Pons (tissue), 1 donor: ENCODE measurements around the gene COL26A1.
"Not testable (repeated sequence)": the region's sequence is repeated elsewhere in the genome, so short reads cannot be mapped to it uniquely, and the experiment has no call there.

Source experiments
- DNase-seq: peaks from one replicate; pipeline ENCODE4 v3.0.0-alpha.2; 2016; ENCODE audit warnings: low spot score

Gene COL26A1

DNA sequence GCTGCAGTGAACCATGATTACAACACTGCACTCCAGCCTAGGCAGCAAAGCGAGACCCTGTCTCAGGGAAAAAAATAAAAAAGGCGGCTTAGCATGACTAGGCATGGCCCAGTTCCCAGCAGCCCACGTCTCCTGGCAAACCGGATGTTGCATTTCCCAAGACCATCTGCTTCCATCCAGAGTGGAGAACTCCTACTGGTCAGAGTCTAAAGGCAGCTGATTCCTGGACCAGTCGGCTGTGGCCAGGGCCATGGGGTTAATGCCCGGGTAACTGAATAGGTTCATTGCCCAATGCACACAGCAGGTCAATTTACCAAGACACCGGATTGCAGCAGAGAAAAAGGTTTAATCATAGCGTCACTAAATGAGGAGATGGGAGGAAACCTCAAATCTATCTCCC is 133.3 kb downstream of the COL26A1 start:
- no peak for DNase-seq

DNA sequence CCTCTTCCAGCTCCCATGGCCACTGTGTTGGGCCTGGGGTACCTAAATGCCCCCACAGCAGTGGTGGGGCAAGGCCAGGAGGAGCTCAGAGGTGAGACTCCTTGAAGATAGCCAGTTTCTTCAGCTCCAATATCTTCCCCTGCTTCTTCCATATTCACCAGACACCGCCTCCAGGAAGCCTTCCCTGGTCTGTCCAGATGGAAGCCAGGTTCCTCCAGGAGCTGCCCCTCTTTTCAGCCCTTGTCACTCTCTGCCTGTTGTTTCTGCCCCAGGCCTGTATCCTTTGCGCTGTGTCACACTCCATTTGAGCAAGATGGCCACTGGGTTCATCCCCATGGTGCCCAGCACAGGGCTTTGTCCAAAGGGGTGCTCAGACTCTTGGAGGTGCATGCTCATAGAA is 138.7 kb downstream of the COL26A1 start:
- no peak for DNase-seq

DNA sequence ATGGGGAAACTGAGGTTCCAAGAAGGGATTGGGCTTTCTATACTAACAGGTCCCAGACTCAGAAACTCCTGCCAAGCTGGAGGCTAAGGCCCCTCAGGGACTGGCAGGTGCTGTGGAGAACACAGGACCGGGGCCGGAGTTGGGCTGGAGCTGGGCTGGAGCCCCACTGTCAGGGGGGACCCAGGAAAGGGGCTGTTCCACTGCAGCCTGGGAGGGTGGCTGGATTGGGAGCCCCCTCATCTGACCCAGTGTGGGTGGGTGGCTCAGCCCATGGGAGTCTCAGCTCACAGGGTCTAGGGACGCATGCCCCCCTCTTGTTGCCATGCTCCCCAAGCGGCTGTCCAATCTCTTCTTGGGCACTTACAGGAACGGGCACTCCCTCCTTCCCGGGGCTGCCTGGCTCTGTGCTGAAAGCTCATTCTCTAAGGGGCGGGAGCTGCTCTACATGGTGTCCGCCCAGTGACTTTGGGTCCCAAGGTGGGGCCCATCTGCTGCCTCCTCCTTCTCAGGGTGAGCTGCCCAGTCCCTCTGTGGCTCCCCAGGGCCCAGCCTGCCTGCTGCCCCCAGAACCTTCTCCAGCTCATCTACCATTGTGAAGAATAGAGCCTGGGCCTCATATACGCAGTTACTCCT is 139.9 kb downstream of the COL26A1 start:
- no peak for DNase-seq

DNA sequence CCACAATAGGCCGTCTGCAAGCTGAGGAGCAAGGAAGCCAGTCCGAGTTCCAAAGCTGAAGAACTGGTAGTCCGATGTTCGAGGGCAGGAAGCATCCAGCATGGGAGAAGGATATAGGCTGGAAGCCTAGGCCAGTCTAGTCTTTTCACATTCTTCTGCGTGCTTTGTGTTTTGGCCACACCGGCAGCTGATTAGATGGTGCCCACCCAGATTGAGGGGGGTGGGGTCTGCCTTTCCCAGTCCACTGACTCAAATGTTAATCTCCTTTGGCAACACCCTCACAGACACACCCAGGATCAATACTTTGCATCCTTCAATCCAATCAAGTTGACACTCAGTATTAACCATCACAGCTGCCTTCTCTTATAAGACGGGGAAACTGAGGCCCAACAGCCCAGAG is 142.8 kb downstream of the COL26A1 start:
- DNase-seq: not testable (repeated sequence)

DNA sequence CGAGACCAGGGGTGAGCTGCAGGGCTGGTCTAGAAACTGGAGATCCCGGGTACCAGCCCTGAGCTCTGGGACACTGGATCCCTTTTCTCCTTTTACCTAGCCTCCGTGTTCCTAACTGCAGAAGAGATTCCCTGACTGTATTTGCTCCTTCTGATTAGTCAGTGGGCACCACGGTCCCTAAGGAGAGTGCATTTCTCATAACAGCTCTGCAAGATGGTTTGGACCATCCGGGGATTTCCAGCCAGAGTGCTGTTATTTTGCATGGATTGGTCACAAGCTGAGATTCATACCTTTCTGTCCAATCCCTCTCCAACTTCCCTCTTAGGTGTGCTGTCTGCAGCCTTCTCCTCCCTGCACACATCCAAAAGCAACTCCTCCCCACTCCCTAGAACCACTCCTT is 143.9 kb downstream of the COL26A1 start:
- no peak for DNase-seq

GRCh38 chr7:101507327-101507726 is 144.7 kb downstream of the COL26A1 start:
- no peak for DNase-seq

DNA sequence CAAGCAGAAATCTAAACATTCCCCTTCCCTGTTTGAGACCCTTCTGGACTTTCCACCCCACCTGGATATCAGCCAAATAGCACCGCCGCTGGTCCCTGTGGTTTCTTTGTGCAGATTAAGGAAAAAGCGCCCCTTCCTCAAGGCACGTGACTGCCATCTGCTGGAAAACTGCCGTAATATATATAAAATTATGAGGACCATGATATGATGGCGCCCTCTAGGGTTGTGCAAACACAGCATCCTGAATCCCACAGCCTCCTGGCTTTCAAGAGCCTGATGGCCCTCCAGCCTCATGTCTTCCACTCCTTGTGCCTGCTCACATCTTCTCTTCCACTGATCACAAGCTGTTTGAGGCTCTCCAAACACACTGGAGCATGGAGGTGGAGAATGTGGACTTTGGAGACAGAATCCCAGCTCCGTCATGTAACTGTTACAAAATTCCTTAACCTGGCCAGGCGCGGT is 145.1 kb downstream of the COL26A1 start:
- DNase-seq: no peak

GRCh38 chr7:101510297-101510696 is 147.6 kb downstream of the COL26A1 start:
- DNase-seq: no peak

- DNase-seq: no peak
Observed at GRCh38 chr7:101511965-101512364, 149.3 kb downstream of the COL26A1 start.

DNA sequence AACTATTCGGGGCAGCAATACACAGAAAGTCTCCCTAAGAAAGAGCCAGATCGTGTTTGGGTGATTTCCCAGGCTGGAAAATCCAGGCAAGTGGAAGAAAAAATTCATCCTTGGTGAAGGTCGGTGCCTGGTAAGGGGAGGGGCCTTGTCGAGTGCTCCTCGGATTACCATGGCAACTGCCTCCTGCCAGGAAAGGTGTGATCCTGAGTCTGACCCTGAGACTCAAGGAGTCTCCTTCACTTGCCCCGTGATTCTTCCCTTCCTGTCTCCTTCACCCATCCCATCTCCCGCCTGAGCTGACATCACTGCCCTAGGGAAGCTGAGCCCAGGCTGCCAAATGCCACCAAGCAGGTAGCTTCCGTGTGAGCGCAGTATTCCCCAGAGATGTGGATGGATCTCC is 154.2 kb downstream of the COL26A1 start:
- DNase-seq: no peak

- DNase-seq: no peak
Observed at GRCh38 chr7:101517304-101517703, 154.6 kb downstream of the COL26A1 start.

DNA sequence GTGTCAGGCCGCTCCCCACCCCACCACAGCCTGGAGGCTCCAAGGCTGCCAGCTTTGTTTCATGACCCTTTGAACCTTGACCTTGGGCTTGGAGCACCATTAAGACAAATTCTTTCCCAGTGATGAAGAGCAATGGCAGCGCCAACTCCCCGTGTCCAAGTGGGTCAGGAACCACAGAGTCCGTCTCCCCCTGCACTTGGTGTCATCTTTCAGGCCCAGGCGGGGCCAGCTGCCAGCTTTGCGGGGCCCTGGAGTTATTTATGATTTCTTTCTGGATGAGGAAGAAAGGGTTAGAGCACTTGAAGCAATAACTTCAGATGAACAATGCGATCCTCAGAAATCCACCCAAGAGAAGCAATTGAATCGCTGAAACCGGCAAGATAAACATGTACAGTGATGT is 155.7 kb downstream of the COL26A1 start:
- no peak for DNase-seq

DNA sequence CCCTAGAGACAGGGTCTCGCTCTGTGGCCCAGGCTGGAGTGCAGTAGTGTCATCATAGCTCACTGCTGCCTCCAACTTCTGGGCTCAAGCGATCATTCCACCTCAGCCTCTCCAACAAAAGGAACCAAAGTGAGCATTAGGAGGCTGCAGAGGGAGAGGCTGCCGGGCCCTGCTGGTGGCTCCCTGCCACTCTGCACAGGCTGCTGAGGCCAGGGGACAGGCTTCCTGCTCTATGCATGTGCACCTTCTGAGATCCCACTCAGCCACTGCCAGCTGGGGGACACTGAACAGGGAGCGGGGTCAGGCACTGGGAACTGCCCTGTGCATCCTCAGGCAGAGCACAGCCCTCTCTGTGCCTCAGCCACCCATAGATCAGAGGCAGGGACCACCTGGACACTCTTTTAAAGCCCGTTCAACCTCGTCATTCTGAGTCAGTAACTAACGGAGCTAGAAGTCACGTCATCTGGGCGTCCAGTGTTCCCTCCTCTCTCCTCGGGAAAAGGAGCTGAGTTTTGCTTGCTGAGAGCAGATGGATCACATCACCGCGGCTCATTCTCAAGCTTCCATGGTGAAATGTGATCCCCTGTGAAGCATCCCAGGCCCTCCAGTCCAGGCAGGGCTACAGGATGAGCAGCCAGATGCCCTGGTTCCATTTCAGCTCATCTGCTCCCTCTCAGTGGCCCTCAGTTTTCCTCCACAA is 156.8 kb downstream of the COL26A1 start:
- no peak for DNase-seq

- no peak for DNase-seq
Observed at GRCh38 chr7:101521430-101521925, 158.8 kb downstream of the COL26A1 start.

GRCh38 chr7:101522021-101522420 is 159.3 kb downstream of the COL26A1 start:
- no peak for DNase-seq

- peak; percentile 31 for DNase-seq
Observed at GRCh38 chr7:101527844-101528667, 165.4 kb downstream of the COL26A1 start.

- no peak for DNase-seq
Observed at GRCh38 chr7:101529560-101529959, 166.9 kb downstream of the COL26A1 start.

GRCh38 chr7:101531726-101532357 is 169.2 kb downstream of the COL26A1 start:
- no peak for DNase-seq

DNA sequence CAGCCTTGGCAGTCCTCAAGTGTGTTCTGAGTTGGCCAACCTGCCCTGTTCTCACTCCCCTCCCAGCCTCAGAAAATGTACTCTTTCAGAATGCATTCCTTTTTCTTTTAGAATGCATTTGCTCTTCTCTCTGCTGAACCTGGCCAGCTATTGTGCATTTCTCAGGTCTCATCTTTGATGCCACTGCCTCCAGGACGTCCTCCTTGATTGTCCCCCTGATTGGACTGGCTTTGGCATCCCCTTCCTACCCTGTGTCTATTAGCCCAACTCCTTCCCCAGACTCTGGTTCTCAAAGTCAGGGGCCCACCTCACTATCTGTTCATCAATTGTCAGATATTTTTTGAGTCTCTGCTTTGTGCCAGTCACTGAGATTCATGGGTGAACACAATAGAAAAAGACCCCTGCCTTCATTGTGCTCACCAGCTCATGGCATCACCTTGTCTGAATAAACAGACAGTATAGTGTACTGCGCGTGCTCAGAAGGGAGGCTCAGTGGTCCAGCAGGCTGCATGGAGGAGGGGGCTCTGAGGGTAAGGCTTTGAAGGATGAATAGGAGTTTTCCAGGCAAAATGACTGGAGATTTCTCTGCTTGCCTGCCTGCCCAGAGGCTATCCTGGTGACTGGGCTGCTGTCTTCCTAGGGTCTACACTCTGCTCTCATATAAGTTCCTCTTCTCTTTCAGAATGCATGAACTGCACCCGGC is 169.9 kb downstream of the COL26A1 start:
- no peak for DNase-seq

DNA sequence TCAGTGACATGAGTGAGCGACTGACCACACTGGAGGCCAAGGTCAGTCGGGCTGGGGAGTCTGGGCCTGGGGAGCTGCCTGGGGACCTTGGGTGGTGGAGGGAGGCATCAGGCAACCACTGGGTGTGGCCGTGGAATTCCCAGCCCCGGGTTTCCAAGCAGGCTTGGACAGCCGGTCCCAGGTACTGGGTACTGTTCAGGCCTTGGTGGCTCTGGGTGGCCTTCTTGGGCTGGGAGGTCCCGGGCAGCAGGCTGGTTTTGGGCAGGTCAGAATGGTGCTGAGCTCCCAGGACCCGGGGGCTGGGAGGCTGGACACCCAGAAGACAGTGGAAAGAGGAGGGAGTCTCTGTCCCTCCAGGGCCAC is 170.4 kb downstream of the COL26A1 start:
- no peak for DNase-seq

DNA sequence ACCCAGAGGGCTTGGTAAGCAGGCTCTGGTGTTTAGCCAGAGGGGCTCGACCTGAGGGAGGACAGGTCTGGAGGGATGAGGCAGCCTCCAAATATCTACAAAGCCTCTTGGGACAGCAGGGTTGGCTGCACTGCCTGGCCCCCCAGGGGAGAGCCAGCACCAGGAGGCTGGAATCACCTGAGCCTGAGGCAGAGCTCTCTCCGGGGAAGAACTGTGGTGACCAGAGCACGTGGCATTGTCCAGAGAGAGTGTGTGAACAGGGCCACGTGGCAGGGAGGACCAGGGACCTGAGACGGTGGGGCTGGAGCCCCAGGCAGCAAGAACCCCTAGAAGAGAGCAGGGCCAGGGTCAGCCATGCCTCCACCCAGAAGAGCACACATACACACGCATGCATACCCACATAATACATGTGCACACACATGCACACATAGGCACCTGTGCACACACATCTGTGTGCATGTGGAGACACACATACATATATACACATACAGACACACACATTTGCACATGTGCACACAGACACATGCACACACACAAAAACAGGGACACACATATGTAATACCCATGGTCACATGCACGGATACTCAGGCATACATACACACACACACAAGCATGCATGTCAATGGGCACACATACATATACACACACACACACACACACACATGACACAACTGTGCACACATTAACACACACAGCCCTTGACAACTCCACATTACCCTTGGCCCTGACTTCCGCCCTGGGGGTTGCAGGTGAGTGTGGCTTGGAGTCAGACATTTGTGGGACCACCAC is 171.5 kb downstream of the COL26A1 start:
- no peak for DNase-seq
